Stimulated activated memory B cell treated with anti-CD40 and anti-IgM and Interleukin-4, amounts not matched to agents 10 μg/mL and 1 μg/mL and 100 μg/mL, for 72 hours (primary cell): Measurements from ENCODE around the gene LMO1.

Experiments
- ATAC-seq: fragments of 150-1000 bp; cut with Tn5 transposase; 2 replicates; pipeline ENCODE4 v1.10.0; 2021
- H3K27ac Mint-ChIP-seq: one replicate; pipeline ENCODE4 v1.8.0; 2022; ENCODE audit warnings: mild to moderate bottlenecking, mixed read lengths
- H3K27me3 Mint-ChIP-seq: one replicate; pipeline ENCODE4 v1.8.0; 2022; ENCODE audit warnings: mixed read lengths
- H3K36me3 Mint-ChIP-seq: one replicate; pipeline ENCODE4 v1.8.0; 2022; ENCODE audit warnings: mixed read lengths
- H3K4me1 Mint-ChIP-seq: one replicate; pipeline ENCODE4 v1.8.0; 2022; ENCODE audit warnings: mixed read lengths
- H3K4me3 Mint-ChIP-seq: one replicate; pipeline ENCODE4 v1.8.0; 2022; ENCODE audit warnings: mild to moderate bottlenecking, moderate library complexity, mixed read lengths
- H3K9me3 Mint-ChIP-seq: one replicate; pipeline ENCODE4 v1.8.0; 2022; ENCODE audit warnings: mixed read lengths

Gene LMO1

DNA sequence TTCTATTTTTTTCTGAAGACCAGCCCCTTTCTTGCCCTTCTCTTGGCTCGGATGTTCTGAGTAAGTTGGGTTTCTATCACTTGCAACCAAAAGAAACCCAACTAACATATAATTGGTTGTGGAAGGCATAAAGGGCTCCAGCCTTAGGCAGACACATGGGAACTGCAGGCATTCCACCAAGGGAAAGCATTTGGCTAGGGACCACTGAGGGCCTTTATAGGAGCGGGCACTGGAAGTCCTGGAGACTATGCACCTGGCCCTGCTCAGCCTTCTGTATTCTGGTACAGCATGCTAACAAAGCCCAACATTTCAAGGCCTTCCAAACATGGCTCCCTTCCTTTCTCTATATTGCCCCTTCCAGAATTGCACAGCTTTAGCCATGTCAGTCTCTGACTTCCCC, 17.6 kb upstream of the LMO1 start:
- H3K27me3 Mint-ChIP-seq, result peaks cover 11% of the 10 kb centered on the region
- H3K4me3 Mint-ChIP-seq, result no peak overlapping the region
- peaks cover 3% of the 10 kb centered on the region for H3K9me3 Mint-ChIP-seq
- no peak overlapping the region for H3K27ac Mint-ChIP-seq
- ATAC-seq, result no peak
- H3K36me3 Mint-ChIP-seq, result no peaks in the 10 kb centered on the region
- H3K4me1 Mint-ChIP-seq, result peaks cover 6% of the 10 kb centered on the region

- peaks cover 6% of the 10 kb centered on the region for H3K4me1 Mint-ChIP-seq
- no peak overlapping the region for H3K27ac Mint-ChIP-seq
- H3K36me3 Mint-ChIP-seq, result no peaks in the 10 kb centered on the region
- no peak for ATAC-seq
- no peak overlapping the region for H3K4me3 Mint-ChIP-seq
- peaks cover 14% of the 10 kb centered on the region for H3K27me3 Mint-ChIP-seq
- peaks cover 9% of the 10 kb centered on the region for H3K9me3 Mint-ChIP-seq
These were observed 14.0 kb upstream of the LMO1 start for GRCh38 chr11:8277691-8278090.

DNA sequence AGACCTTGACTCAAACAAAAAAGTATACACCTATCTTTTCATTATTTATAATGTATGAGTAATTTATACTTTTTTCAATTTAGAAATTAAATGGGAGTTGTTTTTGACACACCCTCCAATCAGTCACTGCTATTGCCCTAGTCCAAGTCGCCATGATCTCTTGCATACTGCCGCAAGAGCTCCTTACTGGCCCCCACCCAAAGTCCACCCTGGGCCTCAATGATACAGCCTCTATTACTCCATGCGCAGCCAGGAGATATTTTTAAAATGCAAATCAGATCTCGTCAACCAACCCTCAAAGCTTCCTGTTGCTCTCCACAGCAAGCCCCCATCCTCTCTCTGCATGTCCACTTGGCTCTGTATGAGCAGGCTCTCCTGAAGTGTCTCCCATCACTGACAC, 12.8 kb upstream of the LMO1 start:
- peaks cover 9% of the 10 kb centered on the region for H3K9me3 Mint-ChIP-seq
- H3K4me3 Mint-ChIP-seq, result no peak overlapping the region
- H3K27me3 Mint-ChIP-seq, result peaks cover 25% of the 10 kb centered on the region
- no peak for ATAC-seq
- H3K4me1 Mint-ChIP-seq, result peaks cover 6% of the 10 kb centered on the region
- H3K36me3 Mint-ChIP-seq, result no peaks in the 10 kb centered on the region
- no peak overlapping the region for H3K27ac Mint-ChIP-seq

- Mint-ChIP-seq H3K4me1 (peaks cover 10% of the 10 kb centered on the region), H3K27me3 (peaks cover 57% of the 10 kb centered on the region), H3K4me3 (no peak overlapping the region), H3K36me3 (no peaks in the 10 kb centered on the region), H3K27ac (no peak overlapping the region), H3K9me3 (peaks cover 9% of the 10 kb centered on the region)
- no peak for ATAC-seq
These were observed 9.6 kb upstream of the LMO1 start for GRCh38 chr11:8273287-8273686.

DNA sequence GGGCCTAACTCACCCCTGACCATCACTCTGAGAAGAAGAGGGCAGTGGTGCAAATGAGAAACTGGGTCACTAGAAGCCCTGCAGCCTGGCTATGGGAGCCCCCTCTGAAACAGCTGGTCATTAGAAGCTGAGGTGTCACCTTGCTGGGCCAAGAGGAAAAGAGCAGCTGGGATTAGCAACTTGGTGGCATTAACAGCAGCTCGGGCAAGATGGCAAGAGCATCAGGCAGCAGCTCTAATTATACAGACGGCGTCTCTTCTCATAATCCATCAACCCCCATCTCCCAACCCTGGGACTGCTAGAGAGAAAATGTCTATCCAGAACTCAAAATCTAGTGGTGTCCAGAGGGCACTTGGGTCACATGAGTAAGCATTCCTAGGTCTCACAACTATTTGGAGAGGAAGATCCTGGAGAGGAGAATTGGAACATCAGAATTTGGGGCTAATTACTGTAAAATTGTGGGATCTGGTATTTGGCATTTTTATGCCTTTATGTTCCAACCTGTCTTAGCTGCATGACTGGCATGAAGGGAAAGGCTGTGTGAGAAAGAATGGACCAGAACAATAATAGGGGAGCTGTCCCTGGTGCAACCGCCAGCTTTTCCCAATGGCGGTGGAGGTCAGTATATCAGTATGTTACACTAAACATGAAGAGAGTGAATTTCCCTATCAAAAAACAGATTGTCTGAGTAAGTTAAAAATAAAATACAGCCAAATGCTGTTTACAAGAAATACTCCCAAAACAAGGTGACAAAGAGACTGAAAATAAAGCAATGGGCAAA, 7.6 kb upstream of the LMO1 start:
- H3K4me3 Mint-ChIP-seq, result no peak overlapping the region
- peaks cover 71% of the 10 kb centered on the region for H3K27me3 Mint-ChIP-seq
- no peak overlapping the region for H3K27ac Mint-ChIP-seq

DNA sequence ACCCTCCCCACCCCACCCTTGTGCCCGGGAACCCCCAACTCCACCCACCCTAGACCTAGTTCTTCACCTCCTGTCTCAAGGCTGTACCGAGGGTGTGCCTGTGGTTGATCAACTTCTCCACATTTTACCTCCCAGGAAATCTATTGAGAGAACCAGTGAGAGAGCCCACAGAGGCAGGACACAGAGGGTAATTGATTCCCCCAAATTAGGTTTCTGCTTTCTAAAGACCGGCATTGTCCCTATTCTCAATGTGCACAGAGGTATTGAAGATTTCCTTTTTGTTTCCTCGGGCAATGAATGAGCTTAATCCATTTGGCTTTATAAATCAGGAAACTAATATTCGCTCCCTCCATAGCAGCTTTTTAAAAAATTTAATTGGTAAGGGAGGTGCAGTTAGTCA, 6.0 kb upstream of the LMO1 start:
- ATAC-seq, result no peak
- Mint-ChIP-seq H3K27me3 (peaks cover 83% of the 10 kb centered on the region), H3K4me3 (no peak overlapping the region), H3K9me3 (peaks cover 3% of the 10 kb centered on the region), H3K4me1 (peaks cover 5% of the 10 kb centered on the region), H3K36me3 (no peaks in the 10 kb centered on the region), H3K27ac (no peak overlapping the region)

More for the DNA sequence above, 7.6 kb upstream of the LMO1 start:
- no peak for ATAC-seq
- Mint-ChIP-seq H3K36me3 (no peaks in the 10 kb centered on the region), H3K9me3 (peaks cover 6% of the 10 kb centered on the region), H3K4me1 (peaks cover 5% of the 10 kb centered on the region)

DNA sequence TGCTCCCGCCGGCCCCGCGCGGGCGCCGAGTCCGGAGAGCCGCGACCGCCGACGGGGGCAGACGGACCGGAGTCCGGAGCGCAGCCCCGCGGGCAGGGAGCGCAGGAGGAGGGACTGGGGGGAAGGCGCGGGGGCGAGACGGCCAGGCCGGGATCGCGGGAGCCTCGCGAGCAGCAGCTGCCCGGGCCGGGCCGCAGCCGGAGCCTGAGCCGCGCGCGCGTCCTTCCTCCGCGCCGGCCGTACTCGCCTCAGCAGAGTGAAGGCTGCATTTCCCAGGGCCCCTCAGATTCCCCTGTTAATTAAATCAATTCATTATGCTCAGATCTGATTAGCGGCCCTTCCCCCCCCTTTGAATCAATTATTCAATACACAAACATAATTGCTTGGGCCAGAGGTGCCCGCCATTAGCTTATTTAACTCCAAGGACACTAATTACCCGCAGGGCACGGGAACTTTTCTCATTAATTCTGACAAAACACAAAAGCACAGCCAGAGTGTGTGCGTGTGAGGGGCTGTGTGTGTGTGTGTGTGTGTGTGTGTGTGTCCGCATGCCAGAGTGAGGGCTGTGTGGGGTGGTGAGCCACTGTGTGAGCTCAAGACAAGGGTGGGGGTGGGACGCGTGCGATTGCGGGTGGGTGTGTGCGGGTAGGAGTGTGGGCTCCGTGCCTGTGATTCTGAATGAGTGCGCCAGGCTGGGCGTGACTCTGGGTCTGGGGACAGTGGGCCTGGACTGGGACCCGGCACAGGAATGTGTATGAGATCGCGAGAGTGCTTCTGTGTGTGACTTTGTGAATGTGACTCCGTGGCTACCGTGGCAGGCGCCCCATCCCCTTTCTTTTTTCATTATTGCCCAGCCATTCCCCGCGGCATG, 5.1 kb upstream of the LMO1 start:
- Mint-ChIP-seq H3K36me3 (no peaks in the 10 kb centered on the region), H3K4me1 (peaks cover 13% of the 10 kb centered on the region), H3K9me3 (no peaks in the 10 kb centered on the region), H3K4me3 (peak overlapping the region; percentile 41), H3K27me3 (peaks cover 83% of the 10 kb centered on the region), H3K27ac (no peak overlapping the region)
- peak; percentile 49 for ATAC-seq

DNA sequence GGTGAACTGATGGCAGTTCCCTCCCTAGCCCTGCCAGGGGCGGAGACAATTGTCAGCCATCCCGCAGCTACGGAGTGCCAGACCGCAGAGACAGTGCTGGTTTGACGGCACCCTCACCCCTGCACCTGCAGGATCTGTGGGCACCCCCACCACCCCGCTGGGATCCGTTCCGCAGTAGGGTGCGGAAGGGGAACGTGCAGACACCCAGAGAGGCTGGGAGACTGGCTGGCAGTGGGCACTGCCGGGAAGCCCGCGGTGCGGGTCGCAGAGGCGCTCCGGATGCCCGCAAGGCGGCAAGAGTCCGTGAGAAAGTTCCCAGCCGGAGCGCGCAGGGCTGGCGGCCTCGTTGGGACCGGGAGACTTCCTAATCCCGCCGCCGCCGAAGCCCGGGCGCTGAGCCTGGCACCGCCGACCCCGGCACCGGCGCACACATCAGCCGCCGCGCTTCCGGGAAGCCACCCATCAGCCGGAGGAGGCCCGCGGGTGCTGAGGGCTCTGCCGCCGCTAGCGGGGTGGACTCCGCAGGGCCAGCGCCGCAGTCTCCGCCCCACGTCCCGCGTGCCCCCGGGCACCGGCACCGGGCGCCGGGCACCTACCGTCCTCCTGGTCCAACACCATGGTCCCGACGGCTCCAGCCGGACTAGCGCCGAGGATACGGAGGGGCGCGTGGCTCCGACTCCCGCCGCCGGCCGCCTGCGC, 4.3 kb upstream of the LMO1 start:
- Mint-ChIP-seq H3K27me3 (peaks cover 89% of the 10 kb centered on the region), H3K9me3 (no peaks in the 10 kb centered on the region), H3K36me3 (no peaks in the 10 kb centered on the region), H3K4me1 (peaks cover 20% of the 10 kb centered on the region), H3K4me3 (peak overlapping the region; percentile 63), H3K27ac (no peak overlapping the region)
- ATAC-seq, result peak; percentile 29

GRCh38 chr11:8267280-8267679, 3.6 kb upstream of the LMO1 start:
- Mint-ChIP-seq H3K36me3 (no peaks in the 10 kb centered on the region), H3K4me1 (peaks cover 27% of the 10 kb centered on the region), H3K4me3 (peak overlapping the region; percentile 13), H3K27ac (no peak overlapping the region), H3K27me3 (peaks cover 93% of the 10 kb centered on the region), H3K9me3 (no peaks in the 10 kb centered on the region)
- no peak for ATAC-seq

- H3K4me1 Mint-ChIP-seq, result peaks cover 30% of the 10 kb centered on the region
- no peak overlapping the region for H3K4me3 Mint-ChIP-seq
- ATAC-seq, result no peak
- no peak overlapping the region for H3K27ac Mint-ChIP-seq
- no peaks in the 10 kb centered on the region for H3K36me3 Mint-ChIP-seq
- H3K27me3 Mint-ChIP-seq, result peaks cover 93% of the 10 kb centered on the region
- H3K9me3 Mint-ChIP-seq, result no peaks in the 10 kb centered on the region
These were observed 2.9 kb upstream of the LMO1 start for GRCh38 chr11:8266246-8267241.

DNA sequence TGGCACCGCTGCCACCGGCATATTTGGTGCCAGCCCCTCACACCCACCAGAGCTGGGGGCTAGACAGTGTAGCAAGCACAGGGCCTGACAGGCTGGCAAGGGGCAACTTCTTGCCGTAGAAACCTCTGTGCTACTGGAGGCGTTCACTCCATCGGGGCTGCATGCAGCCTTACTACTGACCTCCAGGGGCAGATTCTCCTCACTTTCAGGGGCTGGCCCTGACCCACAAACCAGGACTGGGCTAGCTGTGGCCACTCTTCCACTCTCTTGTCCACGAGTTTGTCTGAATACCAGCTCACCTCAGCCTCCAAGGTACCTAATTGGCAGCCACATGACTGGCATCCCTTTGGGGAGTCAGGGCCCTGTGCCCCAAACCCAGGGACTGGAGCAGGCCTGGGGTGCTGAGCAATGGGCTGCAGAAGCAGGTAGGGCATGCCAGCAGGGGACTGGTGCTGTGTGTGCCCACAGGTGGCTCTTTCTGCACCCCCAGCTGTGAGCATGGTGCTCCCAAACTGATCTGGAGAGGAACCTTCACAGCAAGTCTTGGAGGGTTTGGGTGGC, 2.1 kb upstream of the LMO1 start:
- no peak overlapping the region for H3K4me3 Mint-ChIP-seq
- peaks cover 93% of the 10 kb centered on the region for H3K27me3 Mint-ChIP-seq
- peaks cover 30% of the 10 kb centered on the region for H3K4me1 Mint-ChIP-seq
- no peaks in the 10 kb centered on the region for H3K9me3 Mint-ChIP-seq
- no peaks in the 10 kb centered on the region for H3K36me3 Mint-ChIP-seq
- ATAC-seq, result no peak
- no peak overlapping the region for H3K27ac Mint-ChIP-seq

GRCh38 chr11:8263109-8263768, 439 bp downstream of the LMO1 start:
- ATAC-seq, result peak; percentile 29
- Mint-ChIP-seq H3K27ac (no peak overlapping the region), H3K4me3 (peak overlapping the region; percentile 54), H3K27me3 (peaks cover 83% of the 10 kb centered on the region), H3K4me1 (peaks cover 25% of the 10 kb centered on the region), H3K9me3 (no peaks in the 10 kb centered on the region), H3K36me3 (no peaks in the 10 kb centered on the region)

DNA sequence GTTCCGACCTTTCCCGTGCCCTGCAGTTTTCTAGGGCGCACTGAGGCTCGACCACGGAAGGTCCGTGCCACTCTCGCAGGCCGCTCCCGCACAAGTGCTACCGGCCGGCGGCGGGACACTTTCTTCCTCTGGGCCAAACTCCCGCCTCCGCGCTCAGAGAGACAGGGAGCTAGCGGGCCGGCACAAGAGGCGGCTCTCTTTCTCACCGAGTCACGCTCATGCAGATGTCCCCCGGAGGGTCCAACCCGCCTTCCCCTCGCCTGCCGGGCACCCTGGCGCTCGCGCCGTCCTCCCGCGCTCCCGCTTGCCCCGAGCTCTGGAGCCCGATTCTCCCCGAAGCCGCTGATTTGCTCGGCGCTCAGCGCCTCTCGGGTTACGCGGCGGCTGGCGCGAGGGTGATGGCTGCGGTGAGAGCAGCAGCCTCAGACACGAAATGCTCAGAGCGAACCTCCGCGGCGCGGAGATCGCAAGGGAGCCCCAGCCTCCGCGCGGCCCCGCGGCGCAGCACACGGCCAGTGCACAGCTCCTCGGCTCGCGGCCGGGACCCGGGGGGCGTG, 1.0 kb downstream of the LMO1 start:
- H3K36me3 Mint-ChIP-seq, result no peaks in the 10 kb centered on the region
- H3K27me3 Mint-ChIP-seq, result peaks cover 81% of the 10 kb centered on the region
- no peak overlapping the region for H3K27ac Mint-ChIP-seq
- H3K9me3 Mint-ChIP-seq, result no peaks in the 10 kb centered on the region
- peak; percentile 60 for ATAC-seq
- peaks cover 25% of the 10 kb centered on the region for H3K4me1 Mint-ChIP-seq
- H3K4me3 Mint-ChIP-seq, result peak overlapping the region; percentile 74
